HCT116 (cell line): ENCODE measurements around the gene TBL2. TPM values are rescaled to one million over a fixed set of nuclear protein-coding genes. Genes with fewer than 3 reads are reported as not detected.

ENCODE experiments used
- ATAC-seq: fragments of 200-7000 bp; cut with Tn5 transposase; 2 replicates; pipeline ENCODE4 v1.9.1; 2020; ENCODE audit warnings: mild to moderate bottlenecking, moderate library complexity
- BruUV-seq: library from RNA; stranded (reverse); fragments of 400-500 nt; replicated peaks from 2 replicates; lab custom pipeline; 2021; lab: Mats Ljungman, UMichigan
- CTCF ChIA-PET: fragments of 300-600 bp; sonication (Branson Sonifier 250); formaldehyde crosslinking; loops from one replicate; lab custom pipeline; 2021; ENCODE audit warnings: antibody characterized with exemption; lab: Charles Lee
- POLR2A ChIA-PET: fragments of 300-600, 350-600 bp; sonication (Branson Sonifier 250); formaldehyde crosslinking; loops from one replicate; lab custom pipeline; 2021; ENCODE audit warnings: antibody characterized with exemption; lab: Charles Lee
- RAD21 ChIA-PET, 2 experiments: fragments of 300-600 bp; sonication (Branson Sonifier 250); formaldehyde crosslinking; loops; one replicate each; lab custom pipeline; 2023; ENCODE audit warnings: low total read pairs in 2 of 2; ENCODE audit not compliant: uncharacterized antibody in 2 of 2, unreplicated experiment in 2 of 2, low non-redundant PET in 1 of 2; lab: Charles Lee
- DNase-seq: peaks from one replicate; pipeline ENCODE4 v3.0.0-alpha.2; 2010; ENCODE audit warnings: low read depth, low spot score
- H2AFZ ChIP-seq: fragments of 200-600 bp; shearing (Covaris generic), sonication (generic); 2 replicates; pipeline ENCODE4 v1.6.1; 2017; ENCODE audit warnings: low read depth, mixed run types, mixed read lengths, antibody characterized with exemption, low read length; ENCODE audit not compliant: poor library complexity, severe bottlenecking
- H3K27ac ChIP-seq: 2 replicates; pipeline ENCODE4 v1.5.1; 2012; ENCODE audit warnings: low read depth, low read length
- H3K27me3 ChIP-seq: fragments of 200-600 bp; sonication (generic); 2 replicates; pipeline ENCODE4 v1.6.1; 2016; ENCODE audit warnings: mixed run types, low read length, mixed read lengths; ENCODE audit not compliant: insufficient read depth
- H3K36me3 ChIP-seq, 2 experiments: fragments of 200-500 bp in 1 of 2; fragments of 200-600 bp in 1 of 2; sonication (Bioruptor generic) in 1 of 2; sonication (generic) in 1 of 2; 2 replicates each; pipeline versions ENCODE4 v1.5.1 to v1.6.1; 2014 to 2016; ENCODE audit warnings: low read length in 2 of 2, inconsistent platforms in 1 of 2, mixed read lengths in 1 of 2, mixed run types in 1 of 2; ENCODE audit not compliant: insufficient read depth in 2 of 2, control insufficient read depth in 1 of 2
- H3K4me1 ChIP-seq, 2 experiments: fragments of 200-600 bp in 1 of 2; sonication (generic) in 1 of 2; 2 replicates each; pipeline versions ENCODE4 v1.5.1 to v1.6.1; 2012 to 2017; ENCODE audit warnings: low read length in 2 of 2, inconsistent platforms in 1 of 2, mild to moderate bottlenecking in 1 of 2, mixed read lengths in 1 of 2, mixed run types in 1 of 2, moderate library complexity in 1 of 2; ENCODE audit not compliant: insufficient read depth in 2 of 2, control insufficient read depth in 1 of 2
- H3K4me2 ChIP-seq: fragments of 200-600 bp; sonication (generic); 2 replicates; pipeline ENCODE4 v1.6.1; 2017; ENCODE audit warnings: mixed run types, low read length, mixed read lengths
- H3K4me3 ChIP-seq, 2 experiments: fragments of 200-600 bp in 1 of 2; sonication (generic) in 1 of 2; replicated peaks in 1 of 2; 2 replicates each; pipeline ENCODE4 v1.5.1; 2011 to 2016; ENCODE audit warnings: low read length in 2 of 2, control low read depth in 1 of 2, low read depth in 1 of 2, mild to moderate bottlenecking in 1 of 2, mixed read lengths in 1 of 2, mixed run types in 1 of 2
- H3K79me2 ChIP-seq: fragments of 200-600 bp; sonication (generic); 2 replicates; pipeline ENCODE4 v1.6.1; 2017; ENCODE audit warnings: mild to moderate bottlenecking, mixed run types, low read length, moderate library complexity, mixed read lengths; ENCODE audit not compliant: insufficient read depth
- H3K9ac ChIP-seq: fragments of 200-600 bp; sonication (generic); 2 replicates; pipeline ENCODE4 v1.6.1; 2016; ENCODE audit warnings: low read length, mixed read lengths
- H3K9me2 ChIP-seq: fragments of 200-600 bp; sonication (generic), shearing (Covaris generic); 2 replicates; pipeline ENCODE4 v1.6.1; 2017; ENCODE audit warnings: mixed run types, mild to moderate bottlenecking, moderate library complexity; ENCODE audit not compliant: insufficient read depth
- H3K9me3 ChIP-seq, 2 experiments: fragments of 200-500 bp in 1 of 2; fragments of 200-600 bp in 1 of 2; sonication (Bioruptor generic) in 1 of 2; sonication (generic) in 1 of 2; 2 replicates each; pipeline ENCODE4 v1.6.1; 2014 to 2017; ENCODE audit warnings: low read length in 2 of 2, mixed read lengths in 2 of 2, inconsistent platforms in 1 of 2, low read depth in 1 of 2, mild to moderate bottlenecking in 1 of 2, mixed run types in 1 of 2, moderate library complexity in 1 of 2; ENCODE audit not compliant: control insufficient read depth in 1 of 2, insufficient read depth in 1 of 2
- H4K20me1 ChIP-seq: fragments of 200-600 bp; sonication (generic), shearing (Covaris generic); 2 replicates; pipeline ENCODE4 v1.6.1; 2017; ENCODE audit warnings: mixed run types, mild to moderate bottlenecking, moderate library complexity; ENCODE audit not compliant: insufficient read depth
- ATF3 ChIP-seq: IDR thresholded peaks from 2 replicates; pipeline ENCODE4 v1.6.1; 2012
- CBX3 ChIP-seq: IDR thresholded peaks from 2 replicates; pipeline ENCODE4 v1.6.1; 2012; ENCODE audit warnings: low read depth
- CEBPB ChIP-seq: IDR thresholded peaks from 2 replicates; pipeline ENCODE4 v1.6.1; 2012; ENCODE audit warnings: low read depth
- EGR1 ChIP-seq: IDR thresholded peaks from 2 replicates; pipeline ENCODE4 v1.6.1; 2012; ENCODE audit warnings: low read depth
- ELF1 ChIP-seq: IDR thresholded peaks from 2 replicates; pipeline ENCODE4 v1.6.1; 2012; ENCODE audit warnings: low read depth, borderline replicate concordance
- JUND ChIP-seq: IDR thresholded peaks from 2 replicates; pipeline ENCODE4 v1.6.1; 2012
- POLR2AphosphoS5 ChIP-seq: IDR thresholded peaks from 2 replicates; pipeline ENCODE4 v1.6.1; 2011; ENCODE audit warnings: mild to moderate bottlenecking, low read depth, low read length, moderate library complexity
- RAD21 ChIP-seq: IDR thresholded peaks from 2 replicates; pipeline ENCODE4 v1.6.1; 2012; ENCODE audit warnings: low read depth, mild to moderate bottlenecking
- SIN3A ChIP-seq: IDR thresholded peaks from 2 replicates; pipeline ENCODE4 v1.6.1; 2012; ENCODE audit warnings: low read depth
- SP1 ChIP-seq: IDR thresholded peaks from 2 replicates; pipeline ENCODE4 v1.6.1; 2012; ENCODE audit warnings: low read depth
- SRF ChIP-seq: IDR thresholded peaks from 2 replicates; pipeline ENCODE4 v1.6.1; 2012; ENCODE audit warnings: low read depth
- YY1 ChIP-seq: IDR thresholded peaks from 2 replicates; pipeline ENCODE4 v1.6.1; 2011; ENCODE audit warnings: low read length, low read depth, moderate library complexity, mild to moderate bottlenecking; ENCODE audit not compliant: insufficient replicate concordance; ENCODE audit errors: extremely low read depth
- ZBTB33 ChIP-seq: IDR thresholded peaks from 2 replicates; pipeline ENCODE4 v1.6.1; 2011; ENCODE audit warnings: mild to moderate bottlenecking, low read length, moderate library complexity; ENCODE audit not compliant: insufficient replicate concordance; ENCODE audit errors: extremely low read depth
- ZFX ChIP-seq: fragments of 450-650 bp; IDR thresholded peaks from 2 replicates; pipeline ENCODE4 v1.6.1; 2017
- ZNF274 ChIP-seq: fragments of 200-500 bp; sonication (Bioruptor generic); IDR thresholded peaks from 2 replicates; pipeline ENCODE4 v1.6.1; 2014; ENCODE audit warnings: mild to moderate bottlenecking, low read depth, low read length, inconsistent platforms
- intact Hi-C: fragments of 100-400 bp; cut with micrococcal nuclease; formaldehyde crosslinking; loops from 2 replicates; pipeline ENCODE4 v1.10.0; 2022
- total RNA-seq: library from RNA; stranded (reverse); gene quantifications from one replicate; pipeline ENCODE4 v1.2.1, GENCODE V29; 2021; ENCODE audit not compliant: unreplicated experiment
- TF ChIP-seq, protein P1 (sequence below): IDR thresholded peaks from 2 replicates; pipeline ENCODE4 v1.6.1; 2012

TBL2 gene
- total RNA-seq, 1 experiment from 2014 or later, result 55.0 TPM

DNA sequence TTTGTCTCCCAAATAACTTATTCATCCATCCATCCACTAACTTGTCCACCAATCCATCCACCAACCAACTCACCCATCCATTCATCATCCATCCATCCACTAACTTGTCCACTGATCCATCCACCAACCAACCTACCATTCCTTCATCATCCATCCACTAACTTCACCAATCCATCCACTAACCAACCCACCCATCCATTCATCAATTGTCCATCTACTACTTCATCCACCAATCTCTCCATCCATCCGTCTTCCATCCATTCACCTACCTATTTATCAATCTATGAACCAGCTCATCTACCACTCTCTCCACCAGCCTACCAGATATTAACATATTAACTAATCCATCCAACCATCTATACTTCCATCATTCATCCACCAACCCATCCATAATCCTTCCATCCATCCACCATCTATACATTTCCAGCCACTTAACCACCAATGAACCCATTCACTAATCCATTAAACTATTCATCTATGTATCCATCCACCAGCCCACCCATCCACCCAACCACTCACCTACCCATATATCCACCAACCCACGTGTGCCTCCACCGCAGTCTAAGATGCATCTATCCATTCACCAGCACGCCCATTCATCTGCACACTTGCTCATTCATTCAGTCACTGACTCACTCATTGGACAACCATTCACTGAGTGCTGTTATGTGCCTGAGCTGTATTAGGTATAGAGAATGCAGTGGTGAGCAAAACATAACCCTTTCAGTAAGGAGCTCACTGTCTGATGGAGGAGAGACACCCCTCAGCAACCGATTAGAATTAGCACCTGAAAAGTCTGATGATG, 19.8 kb upstream of the TBL2 start:
- CTCF ChIA-PET, result no interaction called here

DNA sequence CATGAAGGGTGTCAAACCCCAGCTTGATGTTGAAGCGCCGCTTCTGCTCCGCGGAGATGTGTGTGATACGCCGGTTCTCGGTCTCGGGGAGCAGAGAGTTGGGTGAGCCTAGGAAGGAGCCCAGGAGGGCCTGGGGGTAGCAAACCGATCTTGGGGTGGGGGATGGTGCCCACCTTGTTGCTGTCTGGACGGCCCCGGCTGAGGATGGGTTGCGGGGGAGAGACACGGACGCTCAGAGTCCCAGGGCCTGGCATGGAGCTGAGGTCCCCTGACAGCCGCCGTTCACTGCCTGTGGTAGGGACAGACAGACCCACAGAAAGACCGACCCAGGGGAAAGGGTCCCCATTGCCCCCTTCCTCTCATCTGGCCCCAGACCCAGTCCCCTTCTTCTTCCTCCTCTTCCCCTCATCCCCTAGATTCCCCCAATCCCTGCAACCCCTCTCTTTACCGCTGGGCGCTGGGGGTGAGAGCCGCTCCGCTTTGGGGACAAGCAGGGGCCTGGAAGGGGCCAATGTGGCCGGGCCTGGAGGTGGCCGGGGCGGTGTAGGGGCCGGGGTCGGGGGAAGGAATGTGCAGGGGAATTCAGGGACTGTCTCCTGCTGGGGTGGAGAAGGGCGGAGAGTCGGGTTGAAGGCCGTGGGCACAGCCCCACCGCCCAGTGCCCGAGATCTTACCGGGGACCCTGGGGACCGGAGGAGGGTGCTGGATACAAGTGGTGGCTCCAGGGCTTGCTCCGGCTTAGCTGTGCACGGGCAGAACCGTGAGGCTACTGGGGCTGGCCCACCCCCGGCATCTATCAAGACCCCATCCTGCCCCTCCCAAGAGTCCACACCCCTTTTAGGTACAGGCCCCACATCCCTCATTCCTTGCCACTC, 18.0 kb upstream of the TBL2 start:
- Histone ChIP-seq H3K4me1 (peaks cover 2 to 7% of the 10 kb centered on the region in 2 experiments; a peak in 3 of 4 replicates), H4K20me1 (no peaks in the 10 kb centered on the region), H3K4me2 (no peak overlapping the region), H3K79me2 (no peaks in the 10 kb centered on the region), H3K9me2 (no peaks in the 10 kb centered on the region), H3K4me3 (no peak overlapping the region), H3K36me3 (no peaks in the 10 kb centered on the region; a peak in 1 of 4 replicates), H3K27ac (no peak overlapping the region), H2AFZ (no peak overlapping the region), H3K27me3 (no peaks in the 10 kb centered on the region), H3K9me3 (no peaks in the 10 kb centered on the region), H3K9ac (no peak overlapping the region)
- ChIA-PET RAD21 (no interaction called here), CTCF (no interaction called here), POLR2A (no interaction called here)
- intact Hi-C loops, result no loop called here
- BruUV-seq, result TSS peak; percentile 28
- DNase-seq (no peak), ATAC-seq (no peak)
- TF ChIP-seq POLR2AphosphoS5 (no peak), SP1 (no peak), JUND (no peak), RAD21 (no peak), ZNF274 (no peak), ZBTB33 (no peak), ELF1 (no peak), CBX3 (no peak), EGR1 (no peak), SRF (no peak)
- TF ChIP-seq, protein P1, sequence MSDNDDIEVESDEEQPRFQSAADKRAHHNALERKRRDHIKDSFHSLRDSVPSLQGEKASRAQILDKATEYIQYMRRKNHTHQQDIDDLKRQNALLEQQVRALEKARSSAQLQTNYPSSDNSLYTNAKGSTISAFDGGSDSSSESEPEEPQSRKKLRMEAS, result no peak

More for the DNA sequence above, 19.8 kb upstream of the TBL2 start:
- TF ChIP-seq ZFX (no peak), ATF3 (no peak), SIN3A (no peak), CEBPB (no peak), ZNF274 (no peak), YY1 (no peak), SRF (no peak)
- Histone ChIP-seq H2AFZ (no peak overlapping the region), H3K79me2 (no peaks in the 10 kb centered on the region), H4K20me1 (no peaks in the 10 kb centered on the region), H3K9me3 (no peaks in the 10 kb centered on the region), H3K4me2 (no peak overlapping the region), H3K9me2 (no peaks in the 10 kb centered on the region), H3K4me1 (peaks cover 10 to 21% of the 10 kb centered on the region in 2 experiments; a peak in 3 of 4 replicates), H3K4me3 (no peak overlapping the region), H3K9ac (no peak overlapping the region), H3K27me3 (no peaks in the 10 kb centered on the region), H3K27ac (no peak overlapping the region), H3K36me3 (no peaks in the 10 kb centered on the region; a peak in 1 of 4 replicates)
- BruUV-seq, result no TSS peak
- DNase-seq (no peak), ATAC-seq (no peak)
- POLR2A ChIA-PET, result no interaction called here
- RAD21 ChIA-PET, result interaction anchor here in 1 of 2 experiments (1.0 kb wide), 1 partner anchor 256 kb away, joined by 3 read pairs; no protein-coding TSS in a partner anchor
- intact Hi-C loops, result no loop called here
